HG03095 (cell line): ENCODE measurements around the gene HSDL1.

Source experiments
- ATAC-seq: cut with Tn5 transposase; IDR thresholded peaks from one replicate; pipeline ENCODE4 v1.9.1; 2021; ENCODE audit warnings: moderate library complexity; ENCODE audit not compliant: unreplicated experiment

The HSDL1 gene

GRCh38 chr16:84084570-84085270 is 60.3 kb downstream of the HSDL1 start:
- no peak for ATAC-seq

- no peak for ATAC-seq
Observed at GRCh38 chr16:84082835-84083569, 62.0 kb downstream of the HSDL1 start.

- no peak for ATAC-seq
Observed at GRCh38 chr16:84082110-84082509, 62.9 kb downstream of the HSDL1 start.

- ATAC-seq, result no peak
Observed at GRCh38 chr16:84081446-84081989, 63.5 kb downstream of the HSDL1 start.

DNA sequence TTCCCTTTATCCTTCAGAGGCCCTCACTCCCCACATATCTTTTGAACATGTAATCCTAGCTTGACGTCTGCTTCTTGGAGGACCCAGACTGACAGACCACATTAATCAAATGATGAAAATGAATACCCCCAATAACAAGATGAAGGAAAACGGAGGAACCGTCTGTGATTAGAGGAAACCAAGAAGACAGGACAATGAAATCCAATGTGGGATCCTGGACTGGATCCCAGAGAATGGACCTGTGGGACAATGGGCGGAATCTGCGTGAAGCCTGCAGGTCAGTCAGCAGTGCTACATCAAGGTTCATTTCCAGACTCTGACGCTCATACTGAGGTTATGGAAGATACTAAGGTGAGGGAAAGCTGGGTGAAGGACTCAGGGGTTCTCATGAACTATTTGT is 64.2 kb downstream of the HSDL1 start:
- no peak for ATAC-seq

DNA sequence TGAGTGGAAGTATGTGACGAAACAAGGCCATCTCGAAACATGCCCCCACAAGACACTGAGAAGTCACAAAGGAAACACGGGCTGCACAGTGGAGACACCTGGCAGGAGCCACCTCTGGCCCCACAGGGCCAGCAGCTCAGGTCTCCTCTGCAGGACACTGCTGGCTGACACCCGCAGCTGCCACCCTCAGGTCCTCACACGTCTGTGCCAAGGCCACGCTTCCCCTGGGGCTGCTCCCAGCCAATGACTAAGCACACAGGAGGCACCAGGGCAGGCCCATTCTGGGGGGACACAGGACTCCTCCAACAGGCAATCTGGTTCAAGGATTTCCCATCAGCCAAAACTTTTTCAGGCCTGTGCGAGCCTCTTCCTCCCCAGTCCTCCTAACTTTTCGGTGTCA is 64.6 kb downstream of the HSDL1 start:
- no peak for ATAC-seq

GRCh38 chr16:84079664-84080063 is 65.3 kb downstream of the HSDL1 start:
- ATAC-seq, result no peak

- no peak for ATAC-seq
Observed at GRCh38 chr16:84075376-84075775, 69.6 kb downstream of the HSDL1 start.

- ATAC-seq, result no peak
Observed at GRCh38 chr16:84074721-84075120, 70.3 kb downstream of the HSDL1 start.
